A549 (cell line): ENCODE results near the gene ASCC2.

Experiments
- CEBPB ChIP-seq, 2 experiments: fragments of >200 bp in 1 of 2; sonication (Bioruptor Twin) in 1 of 2; formaldehyde crosslinking in 1 of 2; IDR thresholded peaks; 2 replicates each; pipeline ENCODE4 v1.6.1; 2012 to 2016
- CHD2 ChIP-seq: fragments of 150-350 bp; IDR thresholded peaks from 2 replicates; pipeline ENCODE4 v1.6.1; 2014; ENCODE audit warnings: low read length; ENCODE audit not compliant: partially characterized antibody
- EHMT2 ChIP-seq: fragments of 200-600 bp; sonication (generic); IDR thresholded peaks from 2 replicates; pipeline ENCODE4 v1.6.1; 2016; ENCODE audit warnings: antibody characterized with exemption, low read depth, mild to moderate bottlenecking, moderate library complexity
- EP300 ChIP-seq, 2 experiments: fragments of >200 bp; sonication (Bioruptor Twin); formaldehyde crosslinking; IDR thresholded peaks; 2 replicates in 1 of 2; 3 replicates in 1 of 2; pipeline ENCODE4 v1.6.1; 2016 to 2017
- SMC3 ChIP-seq: fragments of >200 bp; sonication (Bioruptor Twin); formaldehyde crosslinking; IDR thresholded peaks from 3 replicates; pipeline ENCODE4 v1.6.1; 2018; ENCODE audit warnings: inconsistent platforms
- TF ChIP-seq, protein P1 (sequence below): fragments of >200 bp; sonication (Bioruptor Twin); formaldehyde crosslinking; IDR thresholded peaks from 3 replicates; pipeline ENCODE4 v1.5.1; 2016
- TF ChIP-seq, protein P2 (sequence below): fragments of 200-600 bp; sonication (generic); IDR thresholded peaks from 2 replicates; pipeline ENCODE4 v1.6.1; 2016; ENCODE audit warnings: antibody characterized with exemption, mild to moderate bottlenecking, moderate library complexity

DNA sequence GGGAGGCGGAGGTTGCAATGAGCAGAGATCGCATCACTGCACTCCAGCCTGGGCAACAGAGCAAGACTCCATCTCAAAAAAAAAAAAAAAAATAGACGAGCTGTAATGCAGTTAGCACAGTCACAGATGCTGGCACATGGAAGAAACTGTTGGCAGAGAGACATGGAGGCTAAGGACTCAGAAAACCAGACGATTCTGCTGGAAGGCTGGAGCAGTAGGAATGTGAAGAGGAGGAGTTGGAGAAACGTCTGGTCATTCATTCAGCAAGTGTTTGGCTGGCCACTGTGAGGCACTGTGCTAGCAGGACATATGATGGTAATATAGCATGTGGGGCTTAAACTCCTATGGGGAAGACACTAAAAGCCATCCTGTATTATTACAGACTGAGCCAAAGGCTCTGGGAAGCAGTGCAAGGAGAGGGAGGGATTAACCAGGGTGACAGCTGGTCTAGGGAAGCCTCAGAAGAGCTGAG, 65.9 kb downstream of the ASCC2 start:
- TF ChIP-seq, protein P1, sequence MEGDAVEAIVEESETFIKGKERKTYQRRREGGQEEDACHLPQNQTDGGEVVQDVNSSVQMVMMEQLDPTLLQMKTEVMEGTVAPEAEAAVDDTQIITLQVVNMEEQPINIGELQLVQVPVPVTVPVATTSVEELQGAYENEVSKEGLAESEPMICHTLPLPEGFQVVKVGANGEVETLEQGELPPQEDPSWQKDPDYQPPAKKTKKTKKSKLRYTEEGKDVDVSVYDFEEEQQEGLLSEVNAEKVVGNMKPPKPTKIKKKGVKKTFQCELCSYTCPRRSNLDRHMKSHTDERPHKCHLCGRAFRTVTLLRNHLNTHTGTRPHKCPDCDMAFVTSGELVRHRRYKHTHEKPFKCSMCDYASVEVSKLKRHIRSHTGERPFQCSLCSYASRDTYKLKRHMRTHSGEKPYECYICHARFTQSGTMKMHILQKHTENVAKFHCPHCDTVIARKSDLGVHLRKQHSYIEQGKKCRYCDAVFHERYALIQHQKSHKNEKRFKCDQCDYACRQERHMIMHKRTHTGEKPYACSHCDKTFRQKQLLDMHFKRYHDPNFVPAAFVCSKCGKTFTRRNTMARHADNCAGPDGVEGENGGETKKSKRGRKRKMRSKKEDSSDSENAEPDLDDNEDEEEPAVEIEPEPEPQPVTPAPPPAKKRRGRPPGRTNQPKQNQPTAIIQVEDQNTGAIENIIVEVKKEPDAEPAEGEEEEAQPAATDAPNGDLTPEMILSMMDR: peak; percentile 40
- TF ChIP-seq CHD2 (no peak), CEBPB (IDR thresholded peaks at IDR 0.05) (no peak), SMC3 (peak; percentile 31; the same call in 1 of the 3 replicates), EHMT2 (no peak), EP300 (IDR thresholded peaks at IDR 0.05) (no peak)
- TF ChIP-seq, protein P2, sequence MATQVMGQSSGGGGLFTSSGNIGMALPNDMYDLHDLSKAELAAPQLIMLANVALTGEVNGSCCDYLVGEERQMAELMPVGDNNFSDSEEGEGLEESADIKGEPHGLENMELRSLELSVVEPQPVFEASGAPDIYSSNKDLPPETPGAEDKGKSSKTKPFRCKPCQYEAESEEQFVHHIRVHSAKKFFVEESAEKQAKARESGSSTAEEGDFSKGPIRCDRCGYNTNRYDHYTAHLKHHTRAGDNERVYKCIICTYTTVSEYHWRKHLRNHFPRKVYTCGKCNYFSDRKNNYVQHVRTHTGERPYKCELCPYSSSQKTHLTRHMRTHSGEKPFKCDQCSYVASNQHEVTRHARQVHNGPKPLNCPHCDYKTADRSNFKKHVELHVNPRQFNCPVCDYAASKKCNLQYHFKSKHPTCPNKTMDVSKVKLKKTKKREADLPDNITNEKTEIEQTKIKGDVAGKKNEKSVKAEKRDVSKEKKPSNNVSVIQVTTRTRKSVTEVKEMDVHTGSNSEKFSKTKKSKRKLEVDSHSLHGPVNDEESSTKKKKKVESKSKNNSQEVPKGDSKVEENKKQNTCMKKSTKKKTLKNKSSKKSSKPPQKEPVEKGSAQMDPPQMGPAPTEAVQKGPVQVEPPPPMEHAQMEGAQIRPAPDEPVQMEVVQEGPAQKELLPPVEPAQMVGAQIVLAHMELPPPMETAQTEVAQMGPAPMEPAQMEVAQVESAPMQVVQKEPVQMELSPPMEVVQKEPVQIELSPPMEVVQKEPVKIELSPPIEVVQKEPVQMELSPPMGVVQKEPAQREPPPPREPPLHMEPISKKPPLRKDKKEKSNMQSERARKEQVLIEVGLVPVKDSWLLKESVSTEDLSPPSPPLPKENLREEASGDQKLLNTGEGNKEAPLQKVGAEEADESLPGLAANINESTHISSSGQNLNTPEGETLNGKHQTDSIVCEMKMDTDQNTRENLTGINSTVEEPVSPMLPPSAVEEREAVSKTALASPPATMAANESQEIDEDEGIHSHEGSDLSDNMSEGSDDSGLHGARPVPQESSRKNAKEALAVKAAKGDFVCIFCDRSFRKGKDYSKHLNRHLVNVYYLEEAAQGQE: no peak
